ENCODE measurements around the gene COX4I1. TPM values are rescaled to one million over a fixed set of nuclear protein-coding genes. Genes with fewer than 3 reads are reported as not detected.

The COX4I1 gene
- total and polyA plus RNA-seq, 2 of the 8 experiments (the other 6 are each of a cell fraction or from before 2014, with no cell fraction given): 507 to 707 TPM

- Histone ChIP-seq H3K27ac (ENCODE audit: low read depth, low read length) (no peak overlapping the region), H3K4ac (replicated peaks; ENCODE audit: insufficient read length, low read depth, low read length) (no peak overlapping the region), H2BK120ac (replicated peaks; ENCODE audit: low read depth, low read length) (no peak overlapping the region), H4K5ac (ENCODE audit: insufficient read length, low read depth, low read length) (no peak overlapping the region), H2BK12ac (ENCODE audit: low read depth, low read length) (no peak overlapping the region), H3K27me3 (replicated peaks in 1 of 4; ENCODE audit: control insufficient read depth in 3 of 4, extremely low read depth in 1 of 4, insufficient read depth in 3 of 4, low read length in 3 of 4) (no peaks in the 10 kb centered on the region), H2BK5ac (ENCODE audit: low read depth, low read length) (no peak overlapping the region), H4K20me1 (replicated peaks in 1 of 2; ENCODE audit: control insufficient read depth in 1 of 2, insufficient read depth in 2 of 2, low read length in 2 of 2) (peaks cover 0 to 2% of the 10 kb centered on the region in 2 experiments), H3K14ac (ENCODE audit: insufficient read length) (no peak overlapping the region), H3K56ac (replicated peaks; ENCODE audit: insufficient read length, low read depth, low read length) (no peak overlapping the region), H2BK20ac (ENCODE audit: low read length) (no peak overlapping the region), H2BK15ac (ENCODE audit: low read length) (no peak overlapping the region), H4K91ac (replicated peaks; ENCODE audit: insufficient read length, low read length) (no peak overlapping the region), H3K18ac (ENCODE audit: extremely low read depth, low read length) (no peak overlapping the region), H3K36me3 (ENCODE audit: control insufficient read depth in 2 of 4, insufficient read depth in 4 of 4, low read length in 3 of 4) (peaks cover 28 to 54% (median 50%) of the 10 kb centered on the region in 4 experiments), H4K8ac (ENCODE audit: extremely low read depth, insufficient read depth, low read length) (no peak overlapping the region), H3K79me1 (ENCODE audit: low read depth, low read length) (no peaks in the 10 kb centered on the region; the same call in 1 of the 2 replicates), H3K9ac (replicated peaks in 1 of 4; ENCODE audit: extremely low read depth in 1 of 4, low read depth in 3 of 4, low read length in 3 of 4) (no peak overlapping the region), H3K79me2 (ENCODE audit: control insufficient read depth in 1 of 2, insufficient read depth in 2 of 2, low read length in 2 of 2) (peaks cover 0 to 12% of the 10 kb centered on the region in 2 experiments; a peak in 2 of 4 replicates), H3K23me2 (ENCODE audit: low read depth, low read length) (no peaks in the 10 kb centered on the region), H2AK5ac (ENCODE audit: low read depth, low read length) (no peak overlapping the region), H2AFZ (ENCODE audit: low read length) (no peak overlapping the region), H3K4me1 (replicated peaks in 1 of 4; ENCODE audit: control insufficient read depth in 3 of 4, insufficient read depth in 4 of 4, low read length in 3 of 4) (no peaks in the 10 kb centered on the region), H3K23ac (ENCODE audit: insufficient read length) (no peak overlapping the region), H3K4me2 (ENCODE audit: insufficient read depth in 1 of 2, low read depth in 2 of 2, low read length in 2 of 2) (no peak overlapping the region), H3K9me3 (ENCODE audit: insufficient read depth in 2 of 2, low read depth in 1 of 2, low read length in 1 of 2) (no peaks in the 10 kb centered on the region; a peak in 1 of 4 replicates), H3K4me3 (ENCODE audit: extremely low read depth in 1 of 4, insufficient read depth in 2 of 4, low read depth in 3 of 4, low read length in 4 of 4) (no peak overlapping the region)
- WGBS, 2 experiments (ENCODE audit: extremely low coverage in 1 of 2, insufficient coverage in 1 of 2, insufficient read length in 1 of 2, insufficient replicate concordance in 2 of 2, low coverage in 1 of 2, low lambda C conversion rate in 2 of 2, missing lambda C conversion rate in 1 of 2): 94% methylated on average over 11 of the region's 11 CpGs; no CpG with 5 or more reads in 1 of the 2 experiments
- no peak for FAIRE-seq
- ChIA-PET POLR2A (ENCODE audit: partially characterized antibody) (interaction anchor here (1.3 kb wide), 1 partner anchor 15 kb away, joined by 4 read pairs; no protein-coding TSS in a partner anchor), CTCF (ENCODE audit: partially characterized antibody) (interaction anchor here (0.7 to 1.4 kb wide), 3 partner anchors 9 to 433 kb away, joined by 3 to 4 read pairs (median 4); no protein-coding TSS in a partner anchor)
- no peak for DNase-seq (ENCODE audit: low read depth in 1 of 2, low spot score in 2 of 2)
- no peak for TF ChIP-seq RXRA (IDR thresholded peaks at IDR 0.05; ENCODE audit: insufficient read depth, low read depth, low read length)
Measured at GRCh38 chr16:85806539-85806938, 7.0 kb downstream of the COX4I1 start.
